Loucy (cell line): ENCODE data around the gene FEN1.

ENCODE experiments used
- EZH2phosphoT487 ChIP-seq: fragments of 200-600 bp; IDR thresholded peaks from 2 replicates; pipeline ENCODE4 v1.6.1; 2018; ENCODE audit warnings: antibody characterized with exemption, mild to moderate bottlenecking, moderate library complexity, borderline replicate concordance
- TF ChIP-seq, protein P1 (sequence below): fragments of 200-600 bp; sonication (generic); conservative IDR thresholded peaks from 2 replicates; pipeline ENCODE4 v1.5.1; 2014; ENCODE audit warnings: mild to moderate bottlenecking, antibody characterized with exemption, low read length

GRCh38 chr11:61812736-61813411, 20.2 kb downstream of the FEN1 start:
- TF ChIP-seq, protein P1, sequence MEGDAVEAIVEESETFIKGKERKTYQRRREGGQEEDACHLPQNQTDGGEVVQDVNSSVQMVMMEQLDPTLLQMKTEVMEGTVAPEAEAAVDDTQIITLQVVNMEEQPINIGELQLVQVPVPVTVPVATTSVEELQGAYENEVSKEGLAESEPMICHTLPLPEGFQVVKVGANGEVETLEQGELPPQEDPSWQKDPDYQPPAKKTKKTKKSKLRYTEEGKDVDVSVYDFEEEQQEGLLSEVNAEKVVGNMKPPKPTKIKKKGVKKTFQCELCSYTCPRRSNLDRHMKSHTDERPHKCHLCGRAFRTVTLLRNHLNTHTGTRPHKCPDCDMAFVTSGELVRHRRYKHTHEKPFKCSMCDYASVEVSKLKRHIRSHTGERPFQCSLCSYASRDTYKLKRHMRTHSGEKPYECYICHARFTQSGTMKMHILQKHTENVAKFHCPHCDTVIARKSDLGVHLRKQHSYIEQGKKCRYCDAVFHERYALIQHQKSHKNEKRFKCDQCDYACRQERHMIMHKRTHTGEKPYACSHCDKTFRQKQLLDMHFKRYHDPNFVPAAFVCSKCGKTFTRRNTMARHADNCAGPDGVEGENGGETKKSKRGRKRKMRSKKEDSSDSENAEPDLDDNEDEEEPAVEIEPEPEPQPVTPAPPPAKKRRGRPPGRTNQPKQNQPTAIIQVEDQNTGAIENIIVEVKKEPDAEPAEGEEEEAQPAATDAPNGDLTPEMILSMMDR = no peak
- TF ChIP-seq EZH2phosphoT487 = no peak
